Hepatic stellate cell (primary cell): ENCODE data around the gene PLTP.
"Not testable (repeated sequence)": the region's sequence is repeated elsewhere in the genome, so short reads cannot be mapped to it uniquely, and the experiment has no call there.

ENCODE experiments used
- DNase-seq: peaks from one replicate; pipeline ENCODE4 v3.0.0; 2011; ENCODE audit warnings: low spot score

PLTP gene

GRCh38 chr20:45944151-45944964 is 32.4 kb upstream of the PLTP start:
- DNase-seq: no peak

GRCh38 chr20:45943613-45944012 is 31.7 kb upstream of the PLTP start:
- no peak for DNase-seq

GRCh38 chr20:45940469-45940868 is 28.5 kb upstream of the PLTP start:
- DNase-seq: no peak

GRCh38 chr20:45940053-45940452 is 28.1 kb upstream of the PLTP start:
- no peak for DNase-seq

- no peak for DNase-seq
These were observed 26.9 kb upstream of the PLTP start for GRCh38 chr20:45938727-45939438.

- DNase-seq: no peak
These were observed 25.8 kb upstream of the PLTP start for GRCh38 chr20:45937765-45938164.

- DNase-seq: no peak
These were observed 23.6 kb upstream of the PLTP start for GRCh38 chr20:45935416-45936046.

GRCh38 chr20:45934586-45935415 is 22.8 kb upstream of the PLTP start, which contains the start of gene PCIF1:
TSS of gene PCIF1 (plus strand) at chr20:45934683. CDS start at chr20:45939000, 4,317 bp downstream.
- peak; percentile 100 for DNase-seq

GRCh38 chr20:45934046-45934585 is 22.2 kb upstream of the PLTP start:
- DNase-seq: no peak

GRCh38 chr20:45933266-45934045 is 21.5 kb upstream of the PLTP start:
- peak; percentile 83 for DNase-seq

- not testable (repeated sequence) for DNase-seq
These were observed 19.7 kb upstream of the PLTP start for GRCh38 chr20:45931680-45932079.

- DNase-seq: no peak
These were observed 15.3 kb upstream of the PLTP start for GRCh38 chr20:45927071-45927878.

- no peak for DNase-seq
These were observed 14.7 kb upstream of the PLTP start for GRCh38 chr20:45926731-45927070.

GRCh38 chr20:45925821-45926506 is 14.0 kb upstream of the PLTP start:
- no peak for DNase-seq

- peak; percentile 61 for DNase-seq
These were observed 12.7 kb upstream of the PLTP start for GRCh38 chr20:45924391-45925261.

GRCh38 chr20:45921337-45922189 is 9.6 kb upstream of the PLTP start:
- no peak for DNase-seq
